GM21367 (cell line): ENCODE data around the gene CACNA1C.

ENCODE experiments used
- ATAC-seq: cut with Tn5 transposase; IDR thresholded peaks from one replicate; pipeline ENCODE4 v1.9.1; 2021; ENCODE audit not compliant: unreplicated experiment

The CACNA1C gene

DNA sequence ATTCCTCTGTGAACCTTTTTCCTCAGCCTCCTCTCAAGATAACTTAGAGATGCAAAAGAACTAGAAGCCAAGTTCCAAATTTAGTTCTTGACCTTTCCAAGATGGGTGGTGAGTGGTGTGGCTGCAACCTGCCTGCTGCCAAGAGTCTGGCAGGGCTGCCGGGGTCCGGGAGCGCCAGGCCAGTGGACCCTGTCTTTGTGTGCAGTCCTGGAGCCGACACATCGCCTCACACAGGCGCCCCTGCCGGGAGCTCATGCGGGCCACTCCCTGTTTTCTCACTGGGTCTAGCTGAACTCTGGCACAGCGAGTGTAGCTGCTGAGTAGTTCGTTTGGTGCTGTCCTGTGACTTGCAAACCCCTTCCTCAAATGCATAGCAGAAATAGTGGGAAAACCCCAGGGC is 84.9 kb downstream of the CACNA1C start:
- ATAC-seq: no peak

DNA sequence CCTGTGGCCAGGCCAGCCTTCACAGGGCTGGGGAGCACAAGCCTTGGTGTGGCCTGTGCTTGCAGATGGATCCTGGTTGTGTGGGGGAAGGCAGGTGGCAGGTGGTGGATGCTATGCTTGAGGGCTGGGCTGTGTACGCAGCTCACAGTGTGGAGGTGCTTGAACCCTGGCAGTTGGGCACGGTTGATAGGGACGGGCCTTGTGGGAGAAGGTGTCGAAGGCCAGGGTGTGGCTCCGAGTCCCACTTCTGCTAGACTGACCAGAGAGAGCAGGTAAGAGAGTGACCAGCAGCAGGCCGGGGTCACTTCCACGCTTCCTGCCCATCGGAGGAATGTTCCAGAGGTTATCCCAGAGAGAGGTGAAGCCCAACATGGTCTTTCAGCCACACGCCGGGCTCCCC is 85.5 kb downstream of the CACNA1C start:
- ATAC-seq: no peak

DNA sequence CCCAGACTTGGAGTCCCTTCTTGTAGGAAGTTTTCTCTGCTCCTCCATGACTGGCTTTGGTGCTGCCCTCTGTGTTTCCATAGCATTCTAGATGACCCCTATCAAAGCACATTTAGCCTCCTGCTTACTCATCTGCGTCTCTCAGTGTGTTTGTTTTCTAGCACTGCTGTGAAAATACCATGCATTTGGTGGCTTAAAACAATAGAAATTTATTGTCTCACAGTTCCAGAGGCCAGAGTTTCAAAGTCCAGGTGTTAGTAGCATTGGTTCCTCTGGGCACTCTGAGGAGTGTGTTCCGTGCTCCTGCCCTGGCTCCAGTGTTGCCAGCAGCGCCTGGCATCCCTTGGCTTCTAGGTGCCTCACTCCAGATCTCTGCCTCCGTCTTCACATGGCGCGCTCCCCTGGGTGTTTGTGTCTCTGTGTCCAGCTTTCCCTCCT is 86.1 kb downstream of the CACNA1C start:
- ATAC-seq: no peak

GRCh38 chr12:2139651-2140050 is 86.9 kb downstream of the CACNA1C start:
- no peak for ATAC-seq

DNA sequence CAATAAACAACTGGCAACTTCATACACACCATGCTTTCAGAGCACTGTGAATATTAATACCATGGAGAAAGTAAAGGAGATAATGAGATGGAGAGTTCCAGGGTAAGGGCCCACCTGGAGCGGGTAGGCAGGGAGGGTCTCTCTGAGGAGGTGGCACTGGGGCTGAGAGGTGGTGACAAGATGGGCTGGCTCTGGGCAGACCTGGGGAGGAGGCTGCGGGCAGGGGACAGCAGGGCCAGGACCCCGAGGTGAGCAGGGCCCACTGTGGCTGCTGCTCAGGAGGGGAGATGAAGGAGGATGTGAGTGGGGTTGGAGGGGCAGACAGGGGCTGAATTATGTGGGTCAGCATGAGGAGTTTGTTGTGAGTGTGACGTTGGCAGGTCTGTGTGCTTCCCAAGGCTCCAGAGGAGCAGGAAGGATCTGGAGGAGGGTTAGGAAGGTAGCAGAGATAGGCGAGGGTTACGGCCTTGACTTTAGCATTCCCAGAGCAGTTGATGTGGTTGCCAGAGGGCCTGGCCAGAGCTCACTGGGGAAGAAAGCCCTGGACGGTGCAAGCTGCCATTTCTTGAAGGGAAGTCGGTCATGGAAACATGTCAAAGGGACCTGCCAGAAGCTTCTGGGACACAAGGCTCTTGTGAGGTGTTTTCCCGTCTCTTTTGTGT is 88.2 kb downstream of the CACNA1C start:
- ATAC-seq: no peak

- ATAC-seq: no peak
Observed at GRCh38 chr12:2142068-2142467, 89.3 kb downstream of the CACNA1C start.

DNA sequence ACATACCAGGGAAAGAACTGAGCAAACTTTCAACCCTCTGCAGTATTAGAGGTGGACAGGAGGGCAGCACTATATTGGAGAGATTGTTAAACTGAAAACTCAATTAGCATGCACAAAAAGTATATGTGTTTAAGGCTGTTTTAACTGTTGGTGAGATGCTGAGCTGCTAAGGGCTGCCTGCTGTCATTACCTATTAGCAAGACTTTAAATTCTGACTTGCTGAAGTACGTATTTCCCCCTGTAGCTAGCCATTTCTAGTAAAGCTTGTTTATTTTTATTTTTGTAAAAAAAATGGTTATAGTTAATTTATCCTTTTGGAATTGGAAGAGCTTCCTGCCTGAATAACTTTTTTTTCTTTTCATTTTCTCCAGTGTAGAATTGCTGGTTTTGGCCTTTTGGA is 92.2 kb downstream of the CACNA1C start:
- no peak for ATAC-seq

DNA sequence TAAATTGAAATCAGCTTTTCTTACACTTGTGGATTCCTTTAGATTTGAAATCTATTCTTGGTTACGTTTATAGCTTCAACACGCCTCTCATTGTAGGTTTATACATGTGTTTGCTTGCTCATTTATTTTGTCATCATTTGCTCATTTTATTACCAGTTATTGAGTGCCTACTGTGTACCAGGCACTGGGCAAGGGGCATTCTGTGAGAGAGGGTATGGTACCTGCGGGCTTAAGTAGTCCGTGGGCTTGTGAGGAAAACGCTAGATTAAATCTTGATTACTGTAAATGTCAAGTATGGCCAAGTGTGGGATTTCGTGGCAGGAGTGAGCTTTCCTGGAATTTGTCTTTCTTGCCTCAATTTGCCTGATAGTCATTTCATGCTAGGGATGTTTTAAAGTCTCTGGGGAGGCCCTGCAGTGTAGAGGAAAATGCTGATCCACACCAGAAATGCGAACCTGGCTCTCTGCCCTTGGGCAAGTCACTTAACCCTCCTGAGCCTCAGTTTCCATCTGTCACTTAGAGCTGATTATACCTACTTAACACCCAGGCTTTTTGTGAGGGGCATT is 92.7 kb downstream of the CACNA1C start:
- ATAC-seq: no peak

DNA sequence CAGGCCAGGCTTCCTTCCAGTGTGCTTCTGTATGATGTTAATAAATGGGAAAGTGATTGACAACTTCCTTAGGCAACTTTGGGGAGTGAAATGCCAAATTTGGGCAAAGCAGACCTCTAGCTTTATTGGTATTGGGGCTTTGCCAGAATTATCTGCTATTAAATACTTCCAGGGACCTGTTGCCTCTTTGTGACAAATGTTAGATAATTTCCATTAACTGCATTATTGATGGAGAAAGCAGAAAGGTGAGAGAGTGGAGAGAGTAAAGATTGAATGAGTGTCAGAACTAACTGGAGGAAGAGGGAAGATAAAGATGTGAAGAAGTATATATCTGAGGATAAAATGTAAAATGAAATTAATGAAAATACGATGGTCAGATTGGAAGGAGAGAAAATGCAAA is 94.5 kb downstream of the CACNA1C start:
- no peak for ATAC-seq

DNA sequence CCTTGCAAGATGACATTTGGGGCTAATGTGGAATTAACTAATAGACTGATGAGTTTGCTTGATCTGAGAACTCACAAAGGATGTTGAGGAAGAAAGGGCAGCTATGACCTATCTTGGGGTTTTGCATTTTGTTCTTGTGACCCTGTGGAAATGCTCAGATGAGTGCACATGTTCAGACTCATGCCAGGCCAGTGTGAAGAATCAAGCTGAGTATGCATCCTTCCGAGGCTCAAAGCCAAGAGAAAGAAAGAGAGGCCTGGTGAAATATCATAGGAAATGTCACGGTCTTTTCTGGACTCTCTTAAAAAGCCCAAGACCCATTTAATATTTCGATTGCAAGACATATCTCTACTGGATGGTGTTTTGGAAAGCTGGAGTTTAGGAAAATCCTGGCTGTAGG is 96.3 kb downstream of the CACNA1C start:
- ATAC-seq: no peak

GRCh38 chr12:2150833-2151232 is 98.0 kb downstream of the CACNA1C start:
- no peak for ATAC-seq

- ATAC-seq: no peak
Observed at GRCh38 chr12:2151391-2151790, 98.6 kb downstream of the CACNA1C start.

GRCh38 chr12:2152134-2152533 is 99.3 kb downstream of the CACNA1C start:
- no peak for ATAC-seq

- ATAC-seq: no peak
Observed at GRCh38 chr12:2154050-2154449, 101.3 kb downstream of the CACNA1C start.

- no peak for ATAC-seq
Observed at GRCh38 chr12:2154521-2154920, 101.7 kb downstream of the CACNA1C start.

DNA sequence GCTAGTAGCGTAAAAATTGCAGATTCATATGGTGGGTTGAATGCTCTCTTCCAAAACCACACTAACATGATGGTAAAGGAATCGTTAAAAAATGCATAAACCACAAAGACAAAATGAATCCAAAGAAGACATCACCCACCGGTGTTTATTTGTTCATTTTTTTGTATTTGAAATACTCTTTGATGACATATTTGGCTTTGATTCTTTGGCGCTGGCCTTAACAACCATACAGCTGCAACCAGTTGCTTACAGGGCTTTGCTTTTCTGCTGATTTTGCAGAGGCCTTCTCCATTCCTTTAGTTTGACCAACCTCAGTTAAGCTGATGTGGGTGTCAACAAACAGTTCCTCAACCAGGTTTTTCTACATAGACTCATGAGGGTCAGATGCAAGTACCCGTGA is 103.5 kb downstream of the CACNA1C start:
- no peak for ATAC-seq

- no peak for ATAC-seq
Observed at GRCh38 chr12:2160043-2160442, 107.3 kb downstream of the CACNA1C start.

- ATAC-seq: no peak
Observed at GRCh38 chr12:2161473-2161872, 108.7 kb downstream of the CACNA1C start.

DNA sequence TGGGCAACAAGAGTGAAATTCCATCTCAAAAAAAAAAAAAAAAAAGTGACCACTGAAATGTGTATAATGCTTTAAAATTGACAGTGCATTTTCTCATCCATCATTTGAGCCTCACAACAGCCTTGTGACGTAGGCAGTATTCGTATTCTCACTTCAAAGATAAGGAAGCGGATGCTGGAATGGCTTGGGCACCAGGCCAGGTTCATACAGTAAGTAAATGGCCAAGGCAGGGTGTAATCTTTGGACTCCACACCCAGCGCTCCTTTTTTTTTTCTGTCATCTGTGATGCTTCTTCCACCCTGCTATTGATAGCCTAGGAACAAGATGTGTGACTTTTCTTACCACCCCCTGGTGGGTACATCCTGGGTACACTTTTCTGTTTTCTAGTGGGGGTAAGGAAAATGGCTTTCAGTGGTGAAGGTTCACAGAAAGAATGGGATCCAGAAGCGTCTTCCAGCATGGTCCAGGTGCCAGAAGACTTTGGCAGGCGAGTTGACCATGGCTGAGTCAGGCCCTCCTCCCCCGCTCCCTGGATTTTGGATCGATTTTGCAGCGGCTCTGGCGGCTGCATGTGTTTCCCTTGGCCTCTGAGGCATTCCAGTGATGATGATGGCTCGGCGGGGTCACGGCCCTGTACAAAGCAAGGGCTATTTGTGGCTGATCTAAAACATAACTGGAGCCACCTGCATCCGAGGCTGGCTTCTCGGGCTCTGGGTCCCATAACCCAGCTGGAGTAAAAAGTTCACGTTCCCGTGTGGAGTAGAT is 110.6 kb downstream of the CACNA1C start:
- no peak for ATAC-seq

GRCh38 chr12:2165021-2165420 is 112.2 kb downstream of the CACNA1C start:
- no peak for ATAC-seq

DNA sequence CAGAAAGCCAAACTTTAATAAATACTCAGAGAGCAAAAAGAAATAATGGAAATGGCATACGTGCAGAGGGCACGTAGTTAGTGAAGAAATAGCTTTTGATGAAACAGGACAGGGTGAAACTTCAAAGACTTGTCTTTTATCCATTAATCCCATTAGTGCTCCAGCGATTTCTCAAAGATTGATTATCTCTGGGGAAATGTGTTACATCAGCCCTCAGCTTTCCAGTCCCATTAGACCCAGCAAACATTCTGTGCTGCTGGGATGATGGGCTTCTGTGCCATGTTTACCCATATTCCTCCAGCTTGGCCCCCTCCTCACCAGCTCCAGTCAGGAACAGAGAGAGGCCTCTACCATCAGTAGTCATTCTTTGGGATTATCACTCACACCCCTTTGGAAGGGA is 113.1 kb downstream of the CACNA1C start:
- no peak for ATAC-seq

- no peak for ATAC-seq
Observed at GRCh38 chr12:2166696-2167095, 113.9 kb downstream of the CACNA1C start.
